Uterus (tissue), 2 donors: Measurements from ENCODE around the gene MBLAC2.

ENCODE experiments used
- POLR2A ChIP-seq, 2 donors: fragments of 450-650 bp; IDR thresholded peaks; one replicate each; pipeline ENCODE4 v1.6.1; 2016; ENCODE audit warnings: antibody characterized with exemption in 2 of 2, mild to moderate bottlenecking in 1 of 2, moderate library complexity in 1 of 2
- TF ChIP-seq, protein P1 (sequence below), 4 experiments: fragments of 200-600 bp in 2 of 4; fragments of 450-650 bp in 2 of 4; sonication (generic) in 2 of 4; IDR thresholded peaks; one replicate each; pipeline ENCODE4 v1.5.1; 2016 to 2019; ENCODE audit warnings: antibody characterized with exemption in 4 of 4, mild to moderate bottlenecking in 2 of 4, moderate library complexity in 1 of 4

DNA sequence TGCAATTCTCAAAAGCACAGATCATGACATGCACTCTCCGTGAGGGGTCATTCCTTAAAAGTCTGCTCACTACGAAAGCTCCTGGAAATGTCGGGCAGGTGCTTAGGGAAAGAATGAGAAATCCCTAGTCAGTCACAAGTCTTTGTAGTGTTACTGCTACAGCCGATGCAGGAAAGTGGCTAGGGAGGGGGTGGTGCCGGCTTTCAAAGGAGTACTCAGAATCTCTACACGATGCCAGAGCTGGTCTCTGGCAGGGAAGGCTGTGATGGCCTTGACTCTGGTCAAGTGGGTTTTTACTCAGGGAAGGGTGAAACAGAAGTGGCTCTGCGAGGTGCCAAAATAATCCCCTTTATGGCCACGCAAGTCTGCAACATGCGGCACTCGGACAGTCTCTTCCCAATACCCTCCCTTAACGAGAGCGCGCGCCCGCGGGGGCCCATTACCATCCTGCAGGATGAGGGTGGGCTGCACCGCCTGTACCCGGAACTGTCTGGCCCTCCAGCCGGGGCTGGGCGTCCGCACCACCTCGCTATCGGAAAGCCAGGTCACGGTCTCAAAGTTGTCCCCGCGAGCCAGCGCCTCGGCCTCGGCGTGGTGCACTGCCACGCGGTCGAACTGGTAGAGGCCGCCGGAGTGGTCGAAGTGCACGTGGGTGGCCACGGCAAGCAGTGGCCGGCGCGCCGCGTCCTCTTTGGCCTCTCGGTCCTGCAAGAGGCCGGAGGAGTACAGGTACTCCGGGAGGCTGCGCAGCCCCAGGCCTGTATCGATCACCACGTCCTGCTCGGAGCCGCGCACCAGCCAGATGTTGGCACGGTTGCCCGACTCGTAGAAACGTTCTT, 956 bp downstream of the MBLAC2 start:
- TF ChIP-seq, protein P1, sequence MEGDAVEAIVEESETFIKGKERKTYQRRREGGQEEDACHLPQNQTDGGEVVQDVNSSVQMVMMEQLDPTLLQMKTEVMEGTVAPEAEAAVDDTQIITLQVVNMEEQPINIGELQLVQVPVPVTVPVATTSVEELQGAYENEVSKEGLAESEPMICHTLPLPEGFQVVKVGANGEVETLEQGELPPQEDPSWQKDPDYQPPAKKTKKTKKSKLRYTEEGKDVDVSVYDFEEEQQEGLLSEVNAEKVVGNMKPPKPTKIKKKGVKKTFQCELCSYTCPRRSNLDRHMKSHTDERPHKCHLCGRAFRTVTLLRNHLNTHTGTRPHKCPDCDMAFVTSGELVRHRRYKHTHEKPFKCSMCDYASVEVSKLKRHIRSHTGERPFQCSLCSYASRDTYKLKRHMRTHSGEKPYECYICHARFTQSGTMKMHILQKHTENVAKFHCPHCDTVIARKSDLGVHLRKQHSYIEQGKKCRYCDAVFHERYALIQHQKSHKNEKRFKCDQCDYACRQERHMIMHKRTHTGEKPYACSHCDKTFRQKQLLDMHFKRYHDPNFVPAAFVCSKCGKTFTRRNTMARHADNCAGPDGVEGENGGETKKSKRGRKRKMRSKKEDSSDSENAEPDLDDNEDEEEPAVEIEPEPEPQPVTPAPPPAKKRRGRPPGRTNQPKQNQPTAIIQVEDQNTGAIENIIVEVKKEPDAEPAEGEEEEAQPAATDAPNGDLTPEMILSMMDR (IDR thresholded peaks at IDR 0.05), result no peak
- TF ChIP-seq POLR2A (IDR thresholded peaks at IDR 0.05), result no peak
